HL-60 (cell line): ENCODE measurements around the gene SCFD1.

ENCODE experiments used
- CTCF ChIP-seq: IDR thresholded peaks from one replicate; pipeline ENCODE4 v1.5.1; 2011; ENCODE audit warnings: low read length, control low read depth, inconsistent platforms; ENCODE audit not compliant: insufficient read depth
- REST ChIP-seq: IDR thresholded peaks from 2 replicates; pipeline ENCODE4 v1.6.1; 2012; ENCODE audit warnings: low read depth; ENCODE audit not compliant: insufficient replicate concordance

GRCh38 chr14:30600922-30601918 lies 20.9 kb upstream of the SCFD1 start:
- no peak for TF ChIP-seq CTCF
- TF ChIP-seq REST = no peak
